Activated T-cell treated with anti-CD3 and anti-CD28 coated beads, Interleukin-2, amount 50 U/mL, for 72 hours (primary cell): Measurements from ENCODE around the gene COL4A1. TPM values are rescaled to one million over a fixed set of nuclear protein-coding genes. Genes with fewer than 3 reads are reported as not detected.

Experiments
- ATAC-seq, 2 donors: fragments of 150-1000 bp; cut with Tn5 transposase; replicated peaks in 1 of 2; 2 replicates each; pipeline ENCODE4 v1.10.0; 2021; ENCODE audit warnings: moderate library complexity in 2 of 2, mild to moderate bottlenecking in 1 of 2
- DNase-seq, 2 donors: peaks; one replicate each; pipeline ENCODE4 v3.0.0; 2021 to 2022; ENCODE audit warnings: mixed read lengths in 1 of 2
- H3K27ac Mint-ChIP-seq: one replicate; pipeline ENCODE4 v1.8.0; 2022; ENCODE audit warnings: mild to moderate bottlenecking, moderate library complexity, mixed read lengths
- H3K27me3 Mint-ChIP-seq: one replicate; pipeline ENCODE4 v1.8.0; 2022; ENCODE audit warnings: low read depth, mixed read lengths
- H3K36me3 Mint-ChIP-seq, 2 donors: one replicate each; pipeline ENCODE4 v1.8.0; 2022; ENCODE audit warnings: mixed read lengths in 2 of 2, mild to moderate bottlenecking in 1 of 2; ENCODE audit not compliant: insufficient read depth in 2 of 2
- H3K4me1 Mint-ChIP-seq: one replicate; pipeline ENCODE4 v1.8.0; 2022; ENCODE audit warnings: low read depth, mixed read lengths
- H3K4me3 Mint-ChIP-seq, 2 donors: one replicate each; pipeline ENCODE4 v1.8.0; 2022; ENCODE audit warnings: mild to moderate bottlenecking in 2 of 2, mixed read lengths in 2 of 2, moderate library complexity in 2 of 2
- H3K9me3 Mint-ChIP-seq, 2 donors: one replicate each; pipeline ENCODE4 v1.8.0; 2022; ENCODE audit warnings: mixed read lengths in 2 of 2
- total RNA-seq, 2 donors: library from RNA; stranded (reverse); gene quantifications; one replicate each; pipeline ENCODE4 v1.2.3, GENCODE V29; 2022

COL4A1 gene
- total RNA-seq, 2 donors from 2014 or later: 0.19 TPM; not detected in 1

DNA sequence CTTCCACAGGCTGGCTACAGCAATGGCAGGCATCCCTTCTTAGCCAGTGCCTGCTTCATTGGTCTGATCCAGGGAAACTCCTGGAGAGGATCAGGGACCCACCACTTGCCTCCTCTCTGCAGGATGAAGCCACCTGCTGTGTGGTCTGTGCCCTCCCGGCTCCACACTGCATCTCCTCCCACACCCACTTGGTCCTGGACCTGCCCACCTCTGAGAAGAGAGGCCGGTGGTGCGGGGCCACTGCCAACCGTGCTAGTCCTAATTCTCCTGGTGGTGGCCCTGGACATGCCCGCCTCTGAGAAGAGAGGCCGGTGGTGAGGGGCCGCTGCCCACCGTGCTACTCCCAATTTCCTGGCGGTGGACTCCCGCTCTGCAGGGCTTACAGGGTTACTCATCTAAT is 98.8 kb downstream of the COL4A1 start:
- DNase-seq (no peak), ATAC-seq (no peak)
- H3K27ac Mint-ChIP-seq: no peak overlapping the region
- H3K4me3 Mint-ChIP-seq: no peak overlapping the region
- no peaks in the 10 kb centered on the region for H3K27me3 Mint-ChIP-seq
- H3K4me1 Mint-ChIP-seq: no peaks in the 10 kb centered on the region
- no peaks in the 10 kb centered on the region for H3K36me3 Mint-ChIP-seq
- no peaks in the 10 kb centered on the region for H3K9me3 Mint-ChIP-seq

DNA sequence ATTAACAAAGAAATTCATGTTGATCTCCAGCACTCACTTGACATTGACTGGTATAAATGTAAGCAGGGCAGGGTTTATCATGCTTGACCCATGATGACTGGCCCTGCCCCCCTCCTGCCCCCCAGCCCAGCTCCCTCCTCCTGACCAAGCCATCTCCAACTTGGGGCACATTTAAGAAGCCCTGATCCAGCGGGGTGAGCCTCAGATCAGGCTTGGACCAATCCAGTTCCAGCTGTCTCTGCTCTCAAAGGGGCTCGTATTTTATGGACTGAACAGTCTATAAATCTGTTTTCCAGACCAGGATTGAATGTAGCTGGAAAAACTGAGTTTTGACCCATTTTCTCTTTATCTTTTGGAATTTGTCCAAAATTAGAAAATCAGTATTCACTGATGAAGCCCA is 100.0 kb downstream of the COL4A1 start:
- DNase-seq: no peak
- Mint-ChIP-seq H3K4me1 (no peaks in the 10 kb centered on the region), H3K27me3 (no peaks in the 10 kb centered on the region), H3K27ac (no peak overlapping the region), H3K4me3 (no peak overlapping the region), H3K36me3 (no peaks in the 10 kb centered on the region), H3K9me3 (no peaks in the 10 kb centered on the region)
- no peak for ATAC-seq

DNA sequence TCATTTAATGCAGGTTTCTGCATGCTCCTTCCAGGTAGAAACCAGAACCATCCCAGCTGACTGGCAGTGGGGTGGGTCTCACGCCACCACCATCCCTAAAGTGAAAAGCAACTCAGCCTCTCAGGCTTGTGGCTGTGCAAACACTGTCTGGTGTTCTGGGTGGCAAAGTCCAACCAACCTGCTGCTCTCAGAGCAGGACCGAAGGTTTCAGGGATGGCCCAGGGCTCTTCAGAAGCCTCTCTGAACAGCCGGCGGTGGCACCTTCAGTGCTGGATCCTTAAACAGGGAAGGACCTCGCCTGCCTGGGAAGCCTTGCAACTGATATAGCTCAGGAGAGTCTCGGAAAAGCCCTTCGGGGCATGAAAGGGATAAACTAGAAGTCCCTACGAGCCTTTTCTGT is 100.8 kb downstream of the COL4A1 start:
- no peaks in the 10 kb centered on the region for H3K36me3 Mint-ChIP-seq
- ATAC-seq: no peak
- H3K27ac Mint-ChIP-seq: no peak overlapping the region
- H3K9me3 Mint-ChIP-seq: no peaks in the 10 kb centered on the region
- H3K4me3 Mint-ChIP-seq: no peak overlapping the region
- no peaks in the 10 kb centered on the region for H3K4me1 Mint-ChIP-seq
- no peaks in the 10 kb centered on the region for H3K27me3 Mint-ChIP-seq
- no peak for DNase-seq

DNA sequence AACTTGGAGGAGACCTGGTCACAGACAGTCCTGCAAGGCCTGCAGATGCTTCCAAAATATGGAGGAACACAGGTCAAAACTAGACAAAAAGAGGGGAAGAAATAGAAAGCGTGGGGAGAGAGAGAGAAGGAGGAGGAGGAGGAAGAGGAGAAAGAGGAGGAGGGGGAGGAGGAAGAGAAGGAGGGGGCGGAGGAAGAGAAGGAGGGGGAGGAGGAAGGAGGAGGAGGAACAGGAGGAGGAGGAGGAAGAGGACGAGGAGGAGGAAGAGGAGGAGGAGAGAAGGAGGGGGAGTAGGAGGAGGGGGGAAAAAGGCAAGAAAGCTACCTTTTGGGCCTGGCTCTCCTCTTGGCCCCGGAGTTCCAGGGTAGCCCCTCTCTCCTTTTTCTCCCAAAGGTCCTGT is 105.8 kb downstream of the COL4A1 start:
- DNase-seq (no peak), ATAC-seq (no peak)
- peaks cover 12% of the 10 kb centered on the region for H3K27me3 Mint-ChIP-seq
- no peaks in the 10 kb centered on the region for H3K36me3 Mint-ChIP-seq
- H3K4me1 Mint-ChIP-seq: no peaks in the 10 kb centered on the region
- no peak overlapping the region for H3K27ac Mint-ChIP-seq
- no peak overlapping the region for H3K4me3 Mint-ChIP-seq
- H3K9me3 Mint-ChIP-seq: no peaks in the 10 kb centered on the region

DNA sequence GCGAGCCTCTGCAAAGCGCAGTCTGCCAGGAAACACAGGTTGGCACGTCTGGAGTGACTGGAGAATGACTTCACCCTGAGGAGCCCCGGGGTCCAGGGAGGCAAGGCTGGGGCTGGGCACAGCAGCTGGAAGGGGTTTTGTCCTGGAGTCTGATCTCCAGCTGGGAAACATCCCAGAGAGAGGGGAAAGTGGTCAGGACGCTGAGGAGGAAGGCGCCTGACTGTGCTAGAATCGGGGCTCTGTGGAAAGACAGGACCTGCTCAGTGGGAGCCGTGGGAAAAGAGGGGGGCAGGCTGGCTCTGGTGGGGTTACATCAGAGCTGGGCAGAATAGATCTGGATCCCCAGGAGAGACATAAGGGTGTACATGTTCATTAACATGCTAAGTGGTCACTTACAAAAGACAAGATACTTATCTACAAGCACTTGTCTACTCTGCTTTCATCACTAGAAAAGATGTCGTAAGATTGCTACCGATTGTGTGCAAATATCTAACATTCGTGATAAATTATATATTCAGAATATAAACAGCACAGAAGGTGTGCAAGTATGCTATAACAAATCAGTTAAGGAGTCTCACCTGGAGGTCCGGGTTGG is 106.6 kb downstream of the COL4A1 start:
- DNase-seq (no peak), ATAC-seq (no peak)
- no peaks in the 10 kb centered on the region for H3K9me3 Mint-ChIP-seq
- no peaks in the 10 kb centered on the region for H3K4me1 Mint-ChIP-seq
- no peaks in the 10 kb centered on the region for H3K36me3 Mint-ChIP-seq
- no peak overlapping the region for H3K4me3 Mint-ChIP-seq
- H3K27ac Mint-ChIP-seq: no peak overlapping the region
- H3K27me3 Mint-ChIP-seq: peaks cover 15% of the 10 kb centered on the region

DNA sequence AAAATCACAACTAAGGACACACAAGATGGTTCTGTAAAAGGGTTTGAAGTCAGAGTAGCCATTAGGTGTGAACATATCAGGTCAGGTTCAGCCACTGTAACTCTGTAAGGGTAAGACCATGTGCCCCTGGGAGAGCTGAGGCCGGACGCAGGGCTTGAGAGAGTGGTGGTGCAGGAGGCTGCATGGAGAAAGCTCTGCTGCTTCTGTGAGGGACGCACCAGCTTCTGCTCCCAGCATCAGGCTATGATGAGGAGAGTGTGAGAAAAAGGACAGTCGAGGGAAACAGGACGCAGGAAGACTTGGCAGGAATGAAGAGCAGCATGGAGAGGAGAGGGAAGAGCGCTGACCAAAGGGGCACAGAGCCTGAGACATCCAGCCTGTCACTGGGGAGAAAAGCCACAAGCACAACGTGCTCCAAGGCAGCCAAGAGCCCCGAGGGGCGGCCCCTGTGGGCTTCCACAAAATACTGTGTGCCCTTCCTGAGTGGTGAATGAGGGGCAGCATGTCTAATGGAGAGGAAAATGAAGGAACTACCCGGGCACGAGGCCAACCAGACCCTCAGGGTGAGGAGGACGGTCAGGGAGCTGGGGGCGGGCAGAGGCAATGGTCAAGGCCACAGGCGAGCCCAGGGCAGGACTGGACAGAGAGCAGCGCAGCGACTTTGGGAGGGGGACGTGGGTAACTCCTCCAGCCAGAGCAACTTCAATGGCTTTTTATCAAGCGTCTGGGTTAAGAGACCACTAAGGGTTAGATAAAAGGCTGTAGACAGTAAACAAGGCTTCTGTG is 107.7 kb downstream of the COL4A1 start:
- DNase-seq (no peak), ATAC-seq (no peak)
- H3K27ac Mint-ChIP-seq: no peak overlapping the region
- H3K4me3 Mint-ChIP-seq: no peak overlapping the region
- H3K27me3 Mint-ChIP-seq: peaks cover 27% of the 10 kb centered on the region
- H3K9me3 Mint-ChIP-seq: no peaks in the 10 kb centered on the region
- H3K36me3 Mint-ChIP-seq: no peaks in the 10 kb centered on the region
- H3K4me1 Mint-ChIP-seq: no peaks in the 10 kb centered on the region

DNA sequence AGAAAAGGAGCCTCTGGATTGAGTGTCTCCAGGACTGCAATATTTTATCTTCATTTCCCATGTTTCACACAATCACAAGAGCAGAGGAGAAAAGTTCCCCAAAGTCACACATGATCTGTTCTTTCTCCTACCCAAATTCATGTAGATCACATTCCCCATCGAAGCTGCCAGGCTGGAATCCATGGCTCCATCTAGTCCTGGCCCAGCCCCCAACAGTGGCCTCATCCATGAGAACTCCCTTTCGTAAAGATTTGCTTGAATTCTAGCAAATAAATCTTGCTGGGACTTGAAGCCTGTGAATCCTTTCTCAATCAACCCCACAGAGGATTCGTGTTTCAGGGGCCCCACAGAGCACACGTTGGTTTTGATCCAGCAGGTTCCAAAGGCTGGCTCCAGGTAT is 109.5 kb downstream of the COL4A1 start:
- Mint-ChIP-seq H3K27ac (no peak overlapping the region), H3K9me3 (no peaks in the 10 kb centered on the region)
- DNase-seq: no peak

DNA sequence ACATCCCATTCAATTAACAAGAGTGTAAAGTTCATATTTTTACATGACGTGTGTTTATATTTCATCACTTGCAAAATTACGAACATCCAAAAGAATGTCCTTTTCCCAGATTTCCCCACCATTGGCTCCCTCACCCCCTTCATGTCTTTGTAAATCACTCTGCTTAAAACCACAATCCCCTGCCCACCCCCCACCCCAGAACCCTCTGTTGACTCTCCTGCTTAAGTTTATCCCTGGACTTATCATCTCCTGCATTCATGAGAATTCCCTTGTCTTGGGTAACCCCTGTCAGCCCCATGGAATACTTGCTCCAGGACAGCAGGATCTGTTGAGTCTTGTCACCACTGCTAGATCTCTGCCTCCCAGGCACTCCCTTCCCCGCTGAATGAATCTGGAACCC is 109.9 kb downstream of the COL4A1 start:
- Mint-ChIP-seq H3K36me3 (no peaks in the 10 kb centered on the region), H3K4me3 (no peak overlapping the region), H3K27me3 (peaks cover 39% of the 10 kb centered on the region), H3K9me3 (no peaks in the 10 kb centered on the region), H3K4me1 (no peaks in the 10 kb centered on the region), H3K27ac (no peak overlapping the region)
- ATAC-seq: no peak
- DNase-seq: no peak

More for the DNA sequence above, 109.5 kb downstream of the COL4A1 start:
- ATAC-seq: no peak
- Mint-ChIP-seq H3K36me3 (no peaks in the 10 kb centered on the region), H3K4me3 (no peak overlapping the region), H3K4me1 (no peaks in the 10 kb centered on the region), H3K27me3 (peaks cover 39% of the 10 kb centered on the region)

DNA sequence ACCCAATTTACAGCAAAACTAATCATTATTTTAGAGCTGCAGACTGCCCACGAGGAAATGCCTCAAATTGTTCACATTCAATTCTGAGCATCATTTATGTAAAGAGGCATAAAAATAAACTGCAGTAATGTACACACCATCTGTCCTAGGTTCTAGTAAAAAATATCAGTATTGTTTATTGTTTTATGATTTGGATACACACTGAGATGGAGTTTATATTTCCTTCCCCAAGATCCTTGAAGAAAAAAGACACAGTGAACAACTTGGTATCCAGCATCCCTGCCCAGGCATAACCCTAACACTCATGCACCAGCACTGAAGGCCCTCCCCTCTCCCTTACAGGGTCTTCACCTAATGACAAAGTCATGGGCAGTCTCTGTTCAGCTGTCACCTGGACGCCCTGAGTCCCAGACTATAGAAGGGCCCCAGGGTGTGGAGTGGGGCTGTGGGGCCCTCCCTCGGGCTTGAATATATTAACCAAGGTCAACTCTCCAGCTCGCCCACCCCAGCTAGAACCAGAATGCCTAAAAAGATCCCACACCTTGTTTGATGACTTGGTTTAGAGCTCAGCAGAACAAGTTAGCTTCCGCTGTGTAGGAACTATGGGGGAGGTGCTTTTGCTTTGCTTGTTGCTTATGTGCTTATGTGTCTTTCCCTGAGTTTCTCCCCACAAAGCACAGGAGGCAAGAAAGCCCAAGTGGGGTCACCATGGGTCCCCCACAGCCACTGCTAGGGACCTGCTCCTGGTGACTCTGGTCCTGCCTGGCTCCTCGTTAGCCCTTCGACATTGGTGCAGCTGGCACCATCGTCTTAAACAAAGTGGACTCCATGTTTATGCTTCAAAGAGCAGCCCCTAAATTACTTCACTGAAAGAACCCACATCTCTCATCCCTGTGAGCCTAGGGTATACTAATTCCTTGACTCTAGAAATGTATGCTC is 111.1 kb downstream of the COL4A1 start:
- ATAC-seq: no peak
- Mint-ChIP-seq H3K36me3 (no peaks in the 10 kb centered on the region), H3K4me1 (no peaks in the 10 kb centered on the region), H3K27ac (no peak overlapping the region), H3K9me3 (no peaks in the 10 kb centered on the region), H3K4me3 (no peak overlapping the region), H3K27me3 (peaks cover 41% of the 10 kb centered on the region)
- no peak for DNase-seq

DNA sequence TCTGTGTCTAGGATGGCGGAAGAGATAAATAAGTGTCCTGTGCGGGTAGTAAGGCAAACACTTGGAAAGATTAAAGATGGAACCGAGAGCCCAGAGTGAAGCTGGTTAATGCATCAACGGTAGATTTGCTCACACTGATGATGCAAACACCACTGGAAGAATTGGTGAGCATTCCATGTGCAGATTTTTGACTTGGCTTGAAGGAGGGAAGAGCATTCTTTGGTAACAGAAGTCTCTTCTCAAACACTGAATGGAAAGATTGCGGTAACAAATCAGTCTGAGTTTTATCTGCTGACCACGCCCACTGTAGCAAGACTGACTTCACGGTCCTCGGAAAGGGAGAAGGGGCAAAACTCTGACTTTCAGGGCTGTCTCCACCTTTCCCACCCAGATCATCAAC is 112.5 kb downstream of the COL4A1 start:
- H3K9me3 Mint-ChIP-seq: no peaks in the 10 kb centered on the region
- no peak overlapping the region for H3K4me3 Mint-ChIP-seq
- ATAC-seq: no peak
- H3K27ac Mint-ChIP-seq: no peak overlapping the region
- no peaks in the 10 kb centered on the region for H3K4me1 Mint-ChIP-seq
- no peaks in the 10 kb centered on the region for H3K36me3 Mint-ChIP-seq
- H3K27me3 Mint-ChIP-seq: peaks cover 51% of the 10 kb centered on the region
- no peak for DNase-seq

DNA sequence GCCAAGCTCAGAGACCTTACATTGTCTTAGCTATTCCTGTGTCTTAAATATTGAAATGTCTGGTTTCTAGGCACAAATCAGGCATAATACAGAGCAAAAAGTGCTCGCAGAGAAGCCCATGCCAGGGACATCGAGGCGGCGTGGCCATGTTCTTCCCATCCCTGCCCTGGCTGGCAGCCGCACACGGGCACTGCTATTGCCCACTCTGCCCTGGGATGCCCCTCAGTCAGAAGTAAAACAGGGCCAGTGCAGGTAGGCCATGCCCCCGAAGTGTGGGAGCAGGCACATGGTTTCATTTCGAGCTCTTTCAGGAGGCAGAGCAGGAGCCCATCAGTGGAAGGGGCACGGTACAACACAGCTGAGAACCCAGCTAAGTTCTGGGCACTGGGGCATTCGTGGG is 113.5 kb downstream of the COL4A1 start:
- Mint-ChIP-seq H3K4me3 (no peak overlapping the region), H3K4me1 (no peaks in the 10 kb centered on the region), H3K27ac (no peak overlapping the region), H3K27me3 (peaks cover 43% of the 10 kb centered on the region), H3K36me3 (no peaks in the 10 kb centered on the region), H3K9me3 (no peaks in the 10 kb centered on the region)
- no peak for ATAC-seq
- DNase-seq: no peak

DNA sequence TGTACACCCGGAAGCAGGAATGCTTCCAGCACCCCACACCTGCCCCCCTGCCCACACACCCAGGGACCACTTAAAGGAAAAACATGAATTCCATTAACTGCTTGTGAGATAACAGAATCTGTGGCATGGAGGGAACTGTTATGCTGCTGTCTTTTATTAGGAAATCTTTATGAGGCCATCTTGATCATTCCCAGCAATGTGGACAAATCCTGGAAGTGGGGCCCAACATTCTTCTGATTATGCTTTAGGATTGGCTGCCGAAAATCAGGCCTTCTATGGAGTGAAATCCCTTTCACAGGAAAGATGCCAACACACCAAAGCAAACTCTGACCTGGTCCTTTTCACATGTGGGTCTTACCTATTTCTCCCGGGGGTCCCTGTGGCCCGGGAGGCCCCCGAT is 114.5 kb downstream of the COL4A1 start:
- Mint-ChIP-seq H3K4me1 (no peaks in the 10 kb centered on the region), H3K27me3 (peaks cover 46% of the 10 kb centered on the region), H3K9me3 (peaks cover 0 to 3% of the 10 kb centered on the region in 2 donors), H3K27ac (no peak overlapping the region), H3K4me3 (no peak overlapping the region), H3K36me3 (no peaks in the 10 kb centered on the region)
- ATAC-seq (no peak), DNase-seq (no peak)

DNA sequence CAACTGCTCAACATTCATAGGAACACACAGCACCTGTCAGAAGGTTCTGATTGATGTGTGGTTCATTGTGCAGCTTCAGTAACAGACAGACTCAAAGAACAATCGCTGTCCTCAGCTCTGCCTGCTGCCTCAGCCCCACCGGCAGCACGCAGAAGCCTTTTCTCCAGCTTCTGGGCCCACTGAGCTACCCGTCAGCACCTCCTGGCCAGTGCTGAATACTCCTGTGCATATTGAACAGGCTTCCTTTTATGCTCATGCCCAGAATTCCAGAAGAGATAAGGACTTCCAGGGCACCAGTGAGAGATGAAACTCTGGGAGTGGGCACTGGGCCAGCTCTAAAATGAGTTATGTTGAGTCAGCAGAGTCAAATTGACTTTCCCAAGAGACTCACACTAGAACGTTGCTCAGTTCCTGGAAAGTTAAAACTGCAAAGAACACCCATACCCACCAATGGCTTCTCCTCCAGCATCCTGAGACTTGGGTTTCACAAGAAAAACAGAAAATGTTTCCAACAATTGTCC is 119.3 kb downstream of the COL4A1 start:
- ATAC-seq (no peak), DNase-seq (no peak)
- peaks cover 18% of the 10 kb centered on the region for H3K27me3 Mint-ChIP-seq
- no peak overlapping the region for H3K4me3 Mint-ChIP-seq
- peaks cover 0 to 3% of the 10 kb centered on the region in 2 donors for H3K9me3 Mint-ChIP-seq
- no peaks in the 10 kb centered on the region for H3K36me3 Mint-ChIP-seq
- H3K4me1 Mint-ChIP-seq: no peaks in the 10 kb centered on the region
- no peak overlapping the region for H3K27ac Mint-ChIP-seq
